ENCODE results near the gene PLN.

PLN gene

DNA sequence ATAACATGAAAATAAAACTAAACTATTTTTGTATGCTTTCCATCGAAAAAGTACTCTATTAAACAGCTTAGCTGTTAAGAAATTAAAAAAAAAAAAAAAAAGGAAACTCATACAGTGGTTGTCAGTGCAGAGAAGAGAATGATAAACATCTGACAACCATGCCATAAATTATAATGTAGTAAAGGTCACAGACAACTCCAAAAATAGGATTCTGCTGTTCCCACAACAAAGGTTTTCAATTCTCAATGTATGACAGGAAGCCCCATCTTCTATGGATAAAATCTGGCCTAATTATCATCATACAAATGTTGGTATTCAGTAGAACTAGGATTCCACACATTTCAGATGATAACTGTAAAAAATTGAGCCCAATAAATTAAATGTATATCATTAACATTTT lies 5.0 kb downstream of the PLN start:
- no peak overlapping the region for H3K4me2 ChIP-seq (ENCODE audit: low read length)
- H3K9me3 ChIP-seq (ENCODE audit: insufficient read depth, low read depth, low read length): no peaks in the 10 kb centered on the region
- no peaks in the 10 kb centered on the region for H3K27me3 ChIP-seq (ENCODE audit: insufficient read depth, low read length)
- no peak overlapping the region for H3K4me3 ChIP-seq (ENCODE audit: low read depth, low read length)
- H2AK5ac ChIP-seq (ENCODE audit: low read length): no peak overlapping the region
- no peak overlapping the region for H4K12ac ChIP-seq (ENCODE audit: low read depth, low read length)
- no peak overlapping the region for H3K14ac ChIP-seq (ENCODE audit: low read length)
- DNase-seq: no peak
- WGBS (ENCODE audit: extremely low coverage, insufficient coverage, insufficient read length): no CpG with 5 or more reads among the region's 1 CpG
- H2BK120ac ChIP-seq (ENCODE audit: insufficient read depth, low read length, poor library complexity): no peak overlapping the region
- no peaks in the 10 kb centered on the region for H3K79me1 ChIP-seq (ENCODE audit: low read length)
- no peak overlapping the region for H4K91ac ChIP-seq (ENCODE audit: low read depth, low read length)
- H3K79me2 ChIP-seq (ENCODE audit: control insufficient read depth, insufficient read depth, low read length, poor library complexity): no peaks in the 10 kb centered on the region
- no peak overlapping the region for H3K27ac ChIP-seq (ENCODE audit: low read depth, low read length)
- no peak overlapping the region for H2BK12ac ChIP-seq (ENCODE audit: low read length)
- H3K18ac ChIP-seq (ENCODE audit: low read length): no peak overlapping the region
- no peak overlapping the region for H3K4ac ChIP-seq (ENCODE audit: low read depth, low read length)
- H3K9ac ChIP-seq (ENCODE audit: low read length): no peak overlapping the region
- H2BK5ac ChIP-seq (ENCODE audit: low read depth, low read length, poor library complexity): no peak overlapping the region
- H3K36me3 ChIP-seq (ENCODE audit: control insufficient read depth in 1 of 2, insufficient read depth in 2 of 2, low read length in 2 of 2): peaks cover 0 to 3% of the 10 kb centered on the region in 2 experiments
- no peak overlapping the region for H3K23ac ChIP-seq (ENCODE audit: low read length)
- no peak overlapping the region for H4K8ac ChIP-seq (ENCODE audit: low read depth, low read length)
- H2AFZ ChIP-seq (ENCODE audit: insufficient read depth, low read length, poor library complexity): no peak overlapping the region
- H3K4me1 ChIP-seq (ENCODE audit: control insufficient read depth in 1 of 2, insufficient read depth in 2 of 2, low read length in 2 of 2): no peaks in the 10 kb centered on the region

DNA sequence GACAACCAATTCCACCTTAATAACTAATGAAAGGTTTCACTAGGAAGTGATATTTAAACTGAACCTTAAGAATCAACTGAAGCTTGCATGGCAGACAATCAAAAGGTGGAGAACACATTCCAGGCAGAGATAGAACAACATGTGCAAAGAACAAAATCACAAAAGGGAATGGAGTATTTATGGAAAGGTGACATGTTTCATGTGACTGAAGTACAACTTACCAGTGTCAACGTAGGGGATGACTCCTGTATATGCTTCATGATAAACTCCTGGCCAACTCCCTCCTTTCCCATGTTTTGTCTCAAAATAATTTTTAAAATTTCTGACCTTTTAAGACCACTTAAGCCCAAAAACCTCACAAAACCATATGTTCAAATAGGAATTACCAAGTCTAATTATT lies 6.6 kb downstream of the PLN start:
- no peak overlapping the region for H3K18ac ChIP-seq (ENCODE audit: low read length)
- no peak overlapping the region for H3K4ac ChIP-seq (ENCODE audit: low read depth, low read length)
- no peaks in the 10 kb centered on the region for H3K27me3 ChIP-seq (ENCODE audit: insufficient read depth, low read length)

DNA sequence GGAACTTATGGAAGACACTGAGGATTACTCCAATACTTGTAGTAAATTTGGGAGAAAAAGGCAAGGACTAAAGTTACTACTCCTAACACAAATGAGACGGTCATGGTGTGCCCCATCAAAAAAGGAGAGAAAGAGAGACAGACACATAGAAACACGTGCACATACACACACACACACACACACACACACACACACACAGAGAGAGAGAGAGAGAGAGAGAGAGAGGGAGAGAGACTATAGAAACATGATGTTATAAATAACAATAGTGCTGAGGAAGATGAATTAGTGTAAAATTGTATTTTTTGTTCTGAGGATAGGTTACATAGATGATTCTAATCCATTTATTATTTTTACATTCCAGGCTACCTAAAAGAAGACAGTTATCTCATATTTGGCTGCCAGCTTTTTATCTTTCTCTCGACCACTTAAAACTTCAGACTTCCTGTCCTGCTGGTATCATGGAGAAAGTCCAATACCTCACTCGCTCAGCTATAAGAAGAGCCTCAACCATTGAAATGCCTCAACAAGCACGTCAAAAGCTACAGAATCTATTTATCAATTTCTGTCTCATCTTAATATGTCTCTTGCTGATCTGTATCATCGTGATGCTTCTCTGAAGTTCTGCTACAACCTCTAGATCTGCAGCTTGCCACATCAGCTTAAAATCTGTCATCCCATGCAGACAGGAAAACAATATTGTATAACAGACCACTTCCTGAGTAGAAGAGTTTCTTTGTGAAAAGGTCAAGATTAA lies 10.5 kb downstream of the PLN start:
- Histone ChIP-seq H4K12ac (ENCODE audit: low read depth, low read length) (no peak overlapping the region), H2BK12ac (ENCODE audit: low read length) (no peak overlapping the region), H3K36me3 (ENCODE audit: control insufficient read depth in 1 of 2, insufficient read depth in 2 of 2, low read length in 2 of 2) (peaks cover 0 to 3% of the 10 kb centered on the region in 2 experiments), H2BK5ac (ENCODE audit: low read depth, low read length, poor library complexity) (no peak overlapping the region), H3K4me1 (ENCODE audit: control insufficient read depth in 1 of 2, insufficient read depth in 2 of 2, low read length in 2 of 2) (no peaks in the 10 kb centered on the region), H3K9me3 (ENCODE audit: insufficient read depth, low read depth, low read length) (no peaks in the 10 kb centered on the region), H3K27me3 (ENCODE audit: insufficient read depth, low read length) (no peaks in the 10 kb centered on the region), H3K4me2 (ENCODE audit: low read length) (no peak overlapping the region), H3K79me2 (ENCODE audit: control insufficient read depth, insufficient read depth, low read length, poor library complexity) (no peaks in the 10 kb centered on the region), H3K79me1 (ENCODE audit: low read length) (no peaks in the 10 kb centered on the region), H4K91ac (ENCODE audit: low read depth, low read length) (no peak overlapping the region), H3K27ac (ENCODE audit: low read depth, low read length) (no peak overlapping the region), H3K23ac (ENCODE audit: low read length) (no peak overlapping the region), H3K4ac (ENCODE audit: low read depth, low read length) (no peak overlapping the region), H2BK120ac (ENCODE audit: insufficient read depth, low read length, poor library complexity) (no peak overlapping the region), H4K8ac (ENCODE audit: low read depth, low read length) (no peak overlapping the region), H3K4me3 (ENCODE audit: low read depth, low read length) (no peak overlapping the region), H3K14ac (ENCODE audit: low read length) (no peak overlapping the region), H3K18ac (ENCODE audit: low read length) (no peak overlapping the region), H2AFZ (ENCODE audit: insufficient read depth, low read length, poor library complexity) (no peak overlapping the region), H3K9ac (ENCODE audit: low read length) (no peak overlapping the region), H2AK5ac (ENCODE audit: low read length) (no peak overlapping the region)
- DNase-seq: no peak
- WGBS (ENCODE audit: extremely low coverage, insufficient coverage, insufficient read length): no CpG with 5 or more reads among the region's 6 CpGs

More for the DNA sequence above, 6.6 kb downstream of the PLN start:
- Histone ChIP-seq H4K91ac (ENCODE audit: low read depth, low read length) (no peak overlapping the region), H3K79me2 (ENCODE audit: control insufficient read depth, insufficient read depth, low read length, poor library complexity) (no peaks in the 10 kb centered on the region), H4K12ac (ENCODE audit: low read depth, low read length) (no peak overlapping the region), H2AK5ac (ENCODE audit: low read length) (no peak overlapping the region), H2BK5ac (ENCODE audit: low read depth, low read length, poor library complexity) (no peak overlapping the region), H3K4me1 (ENCODE audit: control insufficient read depth in 1 of 2, insufficient read depth in 2 of 2, low read length in 2 of 2) (no peaks in the 10 kb centered on the region), H3K4me3 (ENCODE audit: low read depth, low read length) (no peak overlapping the region), H2BK120ac (ENCODE audit: insufficient read depth, low read length, poor library complexity) (no peak overlapping the region), H4K8ac (ENCODE audit: low read depth, low read length) (no peak overlapping the region), H3K14ac (ENCODE audit: low read length) (no peak overlapping the region), H2BK12ac (ENCODE audit: low read length) (no peak overlapping the region), H3K9me3 (ENCODE audit: insufficient read depth, low read depth, low read length) (no peaks in the 10 kb centered on the region), H3K79me1 (ENCODE audit: low read length) (no peaks in the 10 kb centered on the region), H3K23ac (ENCODE audit: low read length) (no peak overlapping the region), H3K27ac (ENCODE audit: low read depth, low read length) (no peak overlapping the region), H3K36me3 (ENCODE audit: control insufficient read depth in 1 of 2, insufficient read depth in 2 of 2, low read length in 2 of 2) (peaks cover 0 to 3% of the 10 kb centered on the region in 2 experiments), H3K4me2 (ENCODE audit: low read length) (no peak overlapping the region), H3K9ac (ENCODE audit: low read length) (no peak overlapping the region), H2AFZ (ENCODE audit: insufficient read depth, low read length, poor library complexity) (no peak overlapping the region)
- WGBS (ENCODE audit: extremely low coverage, insufficient coverage, insufficient read length): no CpG with 5 or more reads among the region's 1 CpG
- no peak for DNase-seq

DNA sequence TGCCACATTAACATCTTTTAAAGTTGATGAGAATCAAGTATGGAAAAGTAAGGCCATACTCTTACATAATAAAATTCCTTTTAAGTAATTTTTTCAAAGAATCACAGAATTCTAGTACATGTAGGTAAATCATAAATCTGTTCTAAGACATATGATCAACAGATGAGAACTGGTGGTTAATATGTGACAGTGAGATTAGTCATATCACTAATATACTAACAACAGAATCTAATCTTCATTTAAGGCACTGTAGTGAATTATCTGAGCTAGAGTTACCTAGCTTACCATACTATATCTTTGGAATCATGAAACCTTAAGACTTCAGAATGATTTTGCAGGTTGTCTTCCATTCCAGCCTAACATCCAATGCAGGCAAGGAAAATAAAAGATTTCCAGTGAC lies 11.6 kb downstream of the PLN start:
- Histone ChIP-seq H3K4me3 (ENCODE audit: low read depth, low read length) (no peak overlapping the region), H3K9ac (ENCODE audit: low read length) (no peak overlapping the region), H3K4me1 (ENCODE audit: control insufficient read depth in 1 of 2, insufficient read depth in 2 of 2, low read length in 2 of 2) (no peaks in the 10 kb centered on the region), H4K91ac (ENCODE audit: low read depth, low read length) (no peak overlapping the region), H3K79me1 (ENCODE audit: low read length) (no peaks in the 10 kb centered on the region), H2BK5ac (ENCODE audit: low read depth, low read length, poor library complexity) (no peak overlapping the region), H3K18ac (ENCODE audit: low read length) (no peak overlapping the region), H2BK120ac (ENCODE audit: insufficient read depth, low read length, poor library complexity) (no peak overlapping the region), H2AK5ac (ENCODE audit: low read length) (no peak overlapping the region), H3K14ac (ENCODE audit: low read length) (no peak overlapping the region), H3K79me2 (ENCODE audit: control insufficient read depth, insufficient read depth, low read length, poor library complexity) (no peaks in the 10 kb centered on the region), H3K4me2 (ENCODE audit: low read length) (no peak overlapping the region), H3K23ac (ENCODE audit: low read length) (no peak overlapping the region), H2AFZ (ENCODE audit: insufficient read depth, low read length, poor library complexity) (no peak overlapping the region), H3K36me3 (ENCODE audit: control insufficient read depth in 1 of 2, insufficient read depth in 2 of 2, low read length in 2 of 2) (peaks cover 0 to 3% of the 10 kb centered on the region in 2 experiments), H4K12ac (ENCODE audit: low read depth, low read length) (no peak overlapping the region), H3K4ac (ENCODE audit: low read depth, low read length) (no peak overlapping the region), H3K9me3 (ENCODE audit: insufficient read depth, low read depth, low read length) (no peaks in the 10 kb centered on the region), H2BK12ac (ENCODE audit: low read length) (no peak overlapping the region), H3K27me3 (ENCODE audit: insufficient read depth, low read length) (no peaks in the 10 kb centered on the region), H4K8ac (ENCODE audit: low read depth, low read length) (no peak overlapping the region), H3K27ac (ENCODE audit: low read depth, low read length) (no peak overlapping the region)
- no peak for DNase-seq

Data from trophoblast cell (in vitro differentiated cells and primary cell).